Transverse colon (tissue), 4 donors: Measurements from ENCODE around the gene POU2F1. TPM values are rescaled to one million over a fixed set of nuclear protein-coding genes. Genes with fewer than 3 reads are reported as not detected.

Experiments
- DNase-seq: peaks from one replicate; pipeline ENCODE4 v3.0.0-alpha.2; 2019
- H3K27ac ChIP-seq, 4 donors: fragments of 200-600 bp; sonication (generic); 2 replicates each; pipeline ENCODE4 v1.5.1; 2016 to 2018; ENCODE audit warnings: inconsistent platforms in 4 of 4
- H3K27me3 ChIP-seq: fragments of 200-600 bp; sonication (generic); 2 replicates; pipeline ENCODE4 v1.5.1; 2017; ENCODE audit warnings: inconsistent platforms
- H3K36me3 ChIP-seq, 4 donors: fragments of 200-600 bp; sonication (generic); 2 replicates each; pipeline ENCODE4 v1.5.1; 2017 to 2019; ENCODE audit warnings: inconsistent platforms in 4 of 4
- H3K4me1 ChIP-seq, 4 donors: fragments of 200-600 bp; sonication (generic); 2 replicates each; pipeline ENCODE4 v1.5.1; 2017 to 2020; ENCODE audit warnings: inconsistent platforms in 4 of 4
- H3K4me3 ChIP-seq, 4 donors: fragments of 200-600 bp; sonication (generic); 1 replicate in 1 of 4; 2 replicates in 3 of 4; pipeline versions ENCODE4 v1.5.1 to v1.6.1; 2017 to 2019; ENCODE audit warnings: inconsistent platforms in 4 of 4
- H3K9me3 ChIP-seq, 2 donors: fragments of 200-600 bp; sonication (generic); 2 replicates each; pipeline ENCODE4 v1.5.1; 2017 to 2019; ENCODE audit warnings: inconsistent platforms in 2 of 2
- CTCF ChIP-seq, 5 experiments: fragments of 200-600 bp in 3 of 5; fragments of 450-650 bp in 2 of 5; sonication (generic) in 3 of 5; IDR thresholded peaks; 1 replicate in 2 of 5; 2 replicates in 3 of 5; pipeline ENCODE4 v1.5.1; 2016 to 2017; ENCODE audit warnings: antibody characterized with exemption in 5 of 5, inconsistent platforms in 3 of 5, mild to moderate bottlenecking in 2 of 5, moderate library complexity in 1 of 5
- EP300 ChIP-seq: sonication (generic); formaldehyde crosslinking; IDR thresholded peaks from one replicate; pipeline ENCODE4 v1.6.1; 2017; ENCODE audit warnings: antibody characterized with exemption, low read depth
- POLR2A ChIP-seq: fragments of 450-650 bp; IDR thresholded peaks from one replicate; pipeline ENCODE4 v1.6.1; 2016; ENCODE audit warnings: antibody characterized with exemption, mild to moderate bottlenecking, moderate library complexity
- POLR2AphosphoS5 ChIP-seq, 3 donors: sonication (generic); formaldehyde crosslinking; IDR thresholded peaks; one replicate each; pipeline ENCODE4 v1.6.1; 2016; ENCODE audit warnings: antibody characterized with exemption in 3 of 3
- WGBS, 2 donors: methylation state at CpG; one replicate each; pipeline ENCODE4 v1.1.5; 2018; ENCODE audit warnings: low coverage in 1 of 2; 5-methylcytosine and 5-hydroxymethylcytosine counted together
- in situ Hi-C, 4 donors: fragments of 200-750 bp; cut with MboI; loops; one replicate each; pipeline versions ENCODE4 v1.15.0 to v1.15.1; 2017; ENCODE audit warnings: low sequenced_read_pairs in 3 of 4, low pct_ligation_motif_present in 1 of 4, low pct_unique_long_range_greater_than_20kb in 1 of 4
- intact Hi-C: fragments of 100-400 bp; cut with DNase I; formaldehyde crosslinking; loops from one replicate; pipeline ENCODE4 v1.15.1; 2023; ENCODE audit warnings: low total_unique reads
- total RNA-seq, 4 donors: library from RNA; depleted of rRNA; stranded (reverse); fragments of >200 nt; gene quantifications; one replicate each; pipeline ENCODE4 v1.1.0, GENCODE V29; 2016

The POU2F1 gene
- total RNA-seq, 4 donors from 2014 or later: 6.6 to 31.8 (median 19.0) TPM

DNA sequence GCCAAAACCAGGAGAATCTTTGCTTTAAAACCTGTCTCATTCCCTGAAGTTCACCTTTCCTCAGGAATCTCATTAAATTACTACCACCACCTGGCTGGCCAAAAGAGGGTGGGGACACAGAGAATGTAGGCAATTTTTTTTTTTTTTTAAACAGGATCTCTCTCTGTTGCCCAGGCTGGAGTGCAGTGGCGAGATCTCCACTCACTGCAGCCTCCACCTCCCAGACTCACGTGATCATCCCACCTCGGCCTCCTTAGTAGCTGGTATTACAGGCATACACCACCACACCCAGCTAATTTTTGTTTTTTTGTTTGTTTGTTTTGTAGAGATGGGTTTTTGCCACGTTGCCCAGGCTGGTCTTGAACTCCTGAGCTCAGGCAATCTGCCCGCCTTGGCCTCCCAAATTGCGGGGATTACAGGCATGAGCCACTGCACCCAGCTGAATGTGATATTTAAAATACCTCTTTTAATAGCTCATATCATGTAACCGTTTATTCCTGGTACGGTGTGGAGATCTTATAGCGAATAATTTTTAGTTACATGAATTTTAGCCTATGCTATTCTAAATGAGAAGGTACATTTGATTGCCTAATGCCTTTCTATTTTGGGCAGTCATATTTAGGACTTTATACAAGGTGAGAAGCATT is 84.5 kb downstream of the POU2F1 start:
- TF ChIP-seq EP300 (no peak), CTCF (IDR thresholded peaks at IDR 0.05) (no peak), POLR2AphosphoS5 (IDR thresholded peaks at IDR 0.05) (no peak), POLR2A (no peak)
- in situ Hi-C loops (no loop called here), intact Hi-C loops (no loop called here)
- Histone ChIP-seq H3K4me3 (no peak overlapping the region), H3K36me3 (no peaks in the 10 kb centered on the region), H3K4me1 (peaks cover 0 to 16% (median 6%) of the 10 kb centered on the region in 4 donors), H3K9me3 (no peaks in the 10 kb centered on the region), H3K27me3 (no peaks in the 10 kb centered on the region), H3K27ac (peak overlapping the region; percentile 10 to 68 (median 44))
- 79 to 90% methylated on average over 6 to 9 of the region's 9 CpGs for WGBS, 2 donors
- DNase-seq: no peak

- WGBS, 2 donors: 38 to 44% methylated on average over 2 of the region's 2 CpGs
- TF ChIP-seq POLR2A (no peak), CTCF (IDR thresholded peaks at IDR 0.05) (no peak), POLR2AphosphoS5 (IDR thresholded peaks at IDR 0.05) (no peak), EP300 (no peak)
- Histone ChIP-seq H3K4me3 (no peak overlapping the region), H3K4me1 (peaks cover 0 to 16% (median 6%) of the 10 kb centered on the region in 4 donors), H3K27me3 (no peaks in the 10 kb centered on the region), H3K36me3 (no peaks in the 10 kb centered on the region), H3K27ac (peak overlapping the region; percentile 40 to 68 (median 55)), H3K9me3 (no peaks in the 10 kb centered on the region)
- peak; percentile 53 for DNase-seq
- in situ Hi-C loops (no loop called here), intact Hi-C loops (no loop called here)
Observed at GRCh38 chr1:167305706-167306277, 85.1 kb downstream of the POU2F1 start.

- intact Hi-C loops: no loop called here
- no peak for DNase-seq
- TF ChIP-seq CTCF (IDR thresholded peaks at IDR 0.05): no peak
- no peak for TF ChIP-seq POLR2AphosphoS5 (IDR thresholded peaks at IDR 0.05)
- no peak for TF ChIP-seq POLR2A
- TF ChIP-seq EP300: no peak
Observed at GRCh38 chr1:167310732-167311131, 90.0 kb downstream of the POU2F1 start.

DNA sequence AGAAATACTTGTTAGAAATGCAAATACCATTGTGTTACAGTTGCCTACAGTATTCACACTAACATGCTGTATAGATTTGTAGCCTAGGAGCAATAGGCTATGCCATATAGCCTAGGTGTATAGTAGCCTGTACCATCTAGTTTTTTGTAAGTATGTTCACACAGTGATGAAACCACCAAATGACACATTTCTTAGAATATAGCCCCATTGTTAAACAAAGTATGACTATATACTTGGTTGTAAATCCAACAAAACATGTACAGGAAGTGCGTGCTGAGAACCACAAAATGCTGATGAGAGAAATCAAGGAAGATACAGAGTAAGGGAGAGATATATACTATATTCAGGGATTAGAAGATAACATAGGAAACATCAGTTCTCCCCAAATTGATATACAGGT is 92.2 kb downstream of the POU2F1 start:
- Histone ChIP-seq H3K9me3 (no peaks in the 10 kb centered on the region), H3K4me3 (no peak overlapping the region), H3K36me3 (no peaks in the 10 kb centered on the region), H3K27ac (no peak overlapping the region), H3K27me3 (no peaks in the 10 kb centered on the region), H3K4me1 (no peaks in the 10 kb centered on the region)
- intact Hi-C loops (no loop called here), in situ Hi-C loops (no loop called here)
- DNase-seq: no peak
- no peak for TF ChIP-seq CTCF (IDR thresholded peaks at IDR 0.05)
- TF ChIP-seq POLR2A: no peak
- TF ChIP-seq POLR2AphosphoS5 (IDR thresholded peaks at IDR 0.05): no peak
- TF ChIP-seq EP300: no peak
- WGBS, 2 donors: 79 to 88% methylated on average over 1 of the region's 1 CpG

More at GRCh38 chr1:167310732-167311131, 90.0 kb downstream of the POU2F1 start:
- no peaks in the 10 kb centered on the region for H3K27me3 ChIP-seq
- in situ Hi-C loops: no loop called here
- H3K4me3 ChIP-seq: no peak overlapping the region
- H3K4me1 ChIP-seq: peaks cover 0 to 6% (median 2%) of the 10 kb centered on the region in 4 donors
- H3K9me3 ChIP-seq: no peaks in the 10 kb centered on the region
- H3K36me3 ChIP-seq: no peaks in the 10 kb centered on the region
- H3K27ac ChIP-seq: no peak overlapping the region
